Psoas muscle (tissue), 8 donors: ENCODE data around the gene GNAI1. TPM values are rescaled to one million over a fixed set of nuclear protein-coding genes. Genes with fewer than 3 reads are reported as not detected.

ENCODE experiments used
- ATAC-seq, 4 donors: fragments of 200-7000 bp; cut with Tn5 transposase; one replicate each; pipeline ENCODE4 v1.9.1; 2020; ENCODE audit warnings: moderate library complexity in 3 of 4, mild to moderate bottlenecking in 2 of 4
- DNase-seq, 2 donors: peaks; one replicate each; pipeline ENCODE4 v3.0.0-alpha.2; 2020
- H3K27ac ChIP-seq: fragments of 200-600 bp; one replicate; pipeline ENCODE4 v1.8.0; 2022
- H3K27me3 ChIP-seq, 3 donors: fragments of 200-600 bp in 1 of 3; one replicate each; pipeline versions ENCODE4 v1.6.1 to v1.8.0; 2013 to 2022; ENCODE audit warnings: low read length in 2 of 3, mild to moderate bottlenecking in 2 of 3, moderate library complexity in 1 of 3; ENCODE audit not compliant: insufficient read depth in 3 of 3
- H3K36me3 ChIP-seq, 2 donors: fragments of 200-600 bp in 1 of 2; one replicate each; pipeline versions ENCODE4 v1.6.1 to v1.8.0; 2013 to 2022; ENCODE audit warnings: low read depth in 1 of 2, mild to moderate bottlenecking in 1 of 2, moderate library complexity in 1 of 2; ENCODE audit not compliant: insufficient read depth in 1 of 2
- H3K4me1 ChIP-seq: fragments of 200-600 bp; one replicate; pipeline ENCODE4 v1.8.0; 2022
- H3K4me3 ChIP-seq: fragments of 200-600 bp; one replicate; pipeline ENCODE4 v1.8.0; 2022; ENCODE audit warnings: mild to moderate bottlenecking
- H3K9me3 ChIP-seq: fragments of 200-600 bp; one replicate; pipeline ENCODE4 v1.8.0; 2022
- WGBS, 3 donors: extraction: QIAGEN DNeasy Blood & Tissue Kit; methylation state at CpG; one replicate each; pipeline versions ENCODE4 v1.1.6 to v1.1.7; 2013; 5-methylcytosine and 5-hydroxymethylcytosine counted together
- intact Hi-C, 2 donors: fragments of 100-400 bp; cut with DNase I; formaldehyde crosslinking; loops; one replicate each; pipeline versions ENCODE4 v1.11.0 to v1.14.2; 2022
- polyA plus RNA-seq, 3 donors: library from polyadenylated mRNA; stranded (reverse); fragments of 200-250 nt; gene quantifications; one replicate each; pipeline ENCODE4 v1.2.3, GENCODE V29; 2013
- total RNA-seq, 4 donors: library from RNA; stranded (reverse); fragmentation: NEBNext Ultra II Directional in 2 of 4; extraction: Animal tissue kit (Norgen Biotek cat#: 25700) in 2 of 4; gene quantifications; one replicate each; pipeline versions ENCODE4 v1.2.1 to v1.2.4, GENCODE V29; 2021 to 2023
- TF ChIP-seq, protein P1 (sequence below): fragments of 200-600 bp; IDR thresholded peaks from one replicate; pipeline ENCODE4 v1.8.0; 2022; ENCODE audit warnings: antibody characterized with exemption
- donor health status: healthy with polysubstance abuse.
- donor health status: DM: no; HTN: no; CAD: no; lungs with moderate emphysema.
- donor health status: Bipolar disorder and iron deficiency.
- donor health status: healthy.
- donor health status: DM: yes; HTN: yes; CAD: no.
- donor health status: DM: no; HTN: no; CAD: no.
- donor health status: DM: no; HTN: no; CAD: no.
- donor health status: DM: yes; HTN: yes; CAD: no.

Gene GNAI1
- total and polyA plus RNA-seq, 7 donors: 3.8 to 13.7 (median 6.5) TPM

GRCh38 chr7:80183900-80184685, 49.5 kb downstream of the GNAI1 start:
- WGBS, 3 donors: 87 to 90% (median 87%) methylated on average over 15 of the region's 15 CpGs
- H3K4me1 ChIP-seq: no peaks in the 10 kb centered on the region

GRCh38 chr7:80184693-80185092, 50.1 kb downstream of the GNAI1 start:
- no peaks in the 10 kb centered on the region for H3K4me1 ChIP-seq
- no peaks in the 10 kb centered on the region for H3K27me3 ChIP-seq
- H3K4me3 ChIP-seq: no peak overlapping the region
- intact Hi-C loops: loop anchor here in 1 of 2 donors (5.0 kb wide), 1 partner anchor 47 kb away; no protein-coding TSS in a partner anchor
- H3K36me3 ChIP-seq: no peaks in the 10 kb centered on the region
- peaks cover 4% of the 10 kb centered on the region for H3K9me3 ChIP-seq
- H3K27ac ChIP-seq: no peak overlapping the region
- WGBS, 3 donors: 72 to 74% (median 74%) methylated on average over 4 of the region's 4 CpGs
- ATAC-seq (no peak), DNase-seq (no peak)
- TF ChIP-seq, protein P1, sequence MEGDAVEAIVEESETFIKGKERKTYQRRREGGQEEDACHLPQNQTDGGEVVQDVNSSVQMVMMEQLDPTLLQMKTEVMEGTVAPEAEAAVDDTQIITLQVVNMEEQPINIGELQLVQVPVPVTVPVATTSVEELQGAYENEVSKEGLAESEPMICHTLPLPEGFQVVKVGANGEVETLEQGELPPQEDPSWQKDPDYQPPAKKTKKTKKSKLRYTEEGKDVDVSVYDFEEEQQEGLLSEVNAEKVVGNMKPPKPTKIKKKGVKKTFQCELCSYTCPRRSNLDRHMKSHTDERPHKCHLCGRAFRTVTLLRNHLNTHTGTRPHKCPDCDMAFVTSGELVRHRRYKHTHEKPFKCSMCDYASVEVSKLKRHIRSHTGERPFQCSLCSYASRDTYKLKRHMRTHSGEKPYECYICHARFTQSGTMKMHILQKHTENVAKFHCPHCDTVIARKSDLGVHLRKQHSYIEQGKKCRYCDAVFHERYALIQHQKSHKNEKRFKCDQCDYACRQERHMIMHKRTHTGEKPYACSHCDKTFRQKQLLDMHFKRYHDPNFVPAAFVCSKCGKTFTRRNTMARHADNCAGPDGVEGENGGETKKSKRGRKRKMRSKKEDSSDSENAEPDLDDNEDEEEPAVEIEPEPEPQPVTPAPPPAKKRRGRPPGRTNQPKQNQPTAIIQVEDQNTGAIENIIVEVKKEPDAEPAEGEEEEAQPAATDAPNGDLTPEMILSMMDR: no peak

More at GRCh38 chr7:80183900-80184685, 49.5 kb downstream of the GNAI1 start:
- H3K36me3 ChIP-seq: no peaks in the 10 kb centered on the region
- H3K4me3 ChIP-seq: no peak overlapping the region
- DNase-seq: no peak
- no peaks in the 10 kb centered on the region for H3K27me3 ChIP-seq
- H3K9me3 ChIP-seq: peaks cover 4% of the 10 kb centered on the region
- intact Hi-C loops: no loop called here
- TF ChIP-seq, protein P1: no peak
- H3K27ac ChIP-seq: no peak overlapping the region
- no peak for ATAC-seq

GRCh38 chr7:80185571-80185970, 50.9 kb downstream of the GNAI1 start:
- ATAC-seq (no peak), DNase-seq (no peak)
- TF ChIP-seq, protein P1: no peak
- no peaks in the 10 kb centered on the region for H3K4me1 ChIP-seq
- no peak overlapping the region for H3K27ac ChIP-seq
- 75 to 76% (median 75%) methylated on average over 7 of the region's 7 CpGs for WGBS, 3 donors
- peaks cover 4% of the 10 kb centered on the region for H3K9me3 ChIP-seq
- no peak overlapping the region for H3K4me3 ChIP-seq
- intact Hi-C loops: loop anchor here in 1 of 2 donors (5.0 kb wide), 1 partner anchor 48 kb away; no protein-coding TSS in a partner anchor
- H3K27me3 ChIP-seq: no peaks in the 10 kb centered on the region
- H3K36me3 ChIP-seq: no peaks in the 10 kb centered on the region

- no peak for ATAC-seq
- TF ChIP-seq, protein P1: no peak
- no peak overlapping the region for H3K4me3 ChIP-seq
These were observed 52.1 kb downstream of the GNAI1 start for GRCh38 chr7:80186721-80187120.

More at GRCh38 chr7:80186721-80187120, 52.1 kb downstream of the GNAI1 start:
- no peak for DNase-seq
- intact Hi-C loops: loop anchor here in 1 of 2 donors (5.0 kb wide), 1 partner anchor 49 kb away; no protein-coding TSS in a partner anchor
- H3K27ac ChIP-seq: no peak overlapping the region
- H3K9me3 ChIP-seq: no peaks in the 10 kb centered on the region
- no peaks in the 10 kb centered on the region for H3K36me3 ChIP-seq
- no peaks in the 10 kb centered on the region for H3K4me1 ChIP-seq
- no peaks in the 10 kb centered on the region for H3K27me3 ChIP-seq
